Measurements from ENCODE around the gene PLPP2.
"Not testable (repeated sequence)": the region's sequence is repeated elsewhere in the genome, so short reads cannot be mapped to it uniquely, and the experiment has no call there.

Gene PLPP2

DNA sequence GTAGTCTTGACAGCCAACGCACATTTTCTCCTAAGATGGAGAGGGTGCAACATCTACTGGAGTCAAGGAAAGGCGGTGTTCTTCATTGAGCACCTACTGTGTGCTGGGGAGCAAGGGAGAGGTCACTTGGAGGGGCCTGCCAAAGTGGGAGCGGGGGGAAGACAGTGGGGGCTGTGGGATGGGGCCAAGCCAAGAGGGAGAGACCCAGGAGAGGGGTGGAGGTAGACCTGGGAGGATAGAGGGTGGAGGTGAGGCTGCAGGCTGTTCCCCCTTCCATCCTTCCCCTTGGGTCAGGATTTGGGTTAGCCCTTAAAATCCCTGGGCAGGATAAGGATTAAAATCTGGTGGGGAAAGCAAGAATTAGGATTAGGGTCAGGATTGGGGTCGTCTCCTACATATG is 1.7 kb upstream of the PLPP2 start:
- no peak for DNase-seq (ENCODE audit: low spot score)

DNA sequence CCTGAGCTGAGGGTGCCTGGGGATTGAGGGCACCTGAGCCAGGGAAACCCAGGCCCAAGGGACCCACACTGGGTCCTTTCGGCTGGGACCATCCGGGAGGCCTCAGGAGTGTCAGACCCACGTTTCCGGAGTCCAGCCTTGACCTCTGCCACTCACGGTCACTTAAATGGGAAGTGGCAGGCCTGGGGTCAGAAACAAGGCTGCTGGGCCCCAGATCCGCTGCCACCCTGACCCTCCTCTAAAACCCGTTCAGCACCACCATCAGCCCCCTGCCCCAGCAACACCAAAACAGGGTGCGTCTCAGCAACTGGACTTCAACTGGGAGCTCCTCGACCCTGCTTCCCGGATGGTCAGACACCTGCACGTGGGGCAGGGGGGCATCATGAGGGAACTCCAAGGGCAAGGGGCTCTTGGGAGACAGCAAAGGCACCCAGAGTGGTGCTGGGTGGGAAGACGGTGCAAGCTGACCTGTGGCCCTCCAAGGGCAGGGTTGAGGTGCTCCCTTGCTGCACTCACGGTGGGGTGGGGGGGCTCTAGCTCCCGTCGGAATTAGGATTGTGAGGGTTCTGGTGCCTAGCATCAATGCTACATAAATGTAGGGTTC is 1.2 kb upstream of the PLPP2 start:
- no peak for DNase-seq (ENCODE audit: low spot score)

DNA sequence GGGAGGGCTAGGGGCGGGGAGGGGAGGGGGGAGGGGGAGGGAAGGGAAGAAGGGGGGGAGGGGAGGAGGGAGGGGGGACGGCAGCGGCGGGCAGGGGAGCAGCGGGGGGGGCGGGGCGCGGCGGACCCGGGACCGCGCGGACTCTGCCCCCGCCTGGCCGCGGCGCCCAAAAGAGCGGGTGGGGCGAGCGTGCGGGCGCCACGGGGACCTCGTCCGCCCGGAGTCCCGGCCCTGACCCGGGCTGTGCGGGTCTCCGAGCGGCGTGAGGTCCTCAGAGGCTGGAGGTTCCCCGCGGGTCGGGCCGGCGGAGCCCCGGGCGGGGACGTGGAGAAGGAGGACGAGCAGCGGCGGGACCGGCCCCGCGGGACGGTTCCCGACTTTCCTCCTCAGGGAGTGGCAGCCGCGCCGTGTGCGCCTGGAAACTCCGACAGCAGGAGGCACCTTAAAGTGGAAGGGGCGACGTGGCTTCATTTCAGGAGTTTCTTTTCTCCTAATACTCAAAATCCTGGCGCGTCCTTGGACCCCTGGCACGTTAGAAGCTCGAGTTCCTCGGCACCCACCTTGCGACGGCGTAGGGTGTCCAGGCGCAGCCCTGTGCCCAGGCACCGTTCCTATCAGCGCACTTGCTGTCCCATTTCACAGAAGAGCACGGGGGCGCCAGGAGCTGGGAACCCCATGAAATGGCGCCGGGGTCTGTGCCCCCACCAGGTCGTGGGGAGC is 518 bp upstream of the PLPP2 start:
- DNase-seq (ENCODE audit: low spot score): no peak

DNA sequence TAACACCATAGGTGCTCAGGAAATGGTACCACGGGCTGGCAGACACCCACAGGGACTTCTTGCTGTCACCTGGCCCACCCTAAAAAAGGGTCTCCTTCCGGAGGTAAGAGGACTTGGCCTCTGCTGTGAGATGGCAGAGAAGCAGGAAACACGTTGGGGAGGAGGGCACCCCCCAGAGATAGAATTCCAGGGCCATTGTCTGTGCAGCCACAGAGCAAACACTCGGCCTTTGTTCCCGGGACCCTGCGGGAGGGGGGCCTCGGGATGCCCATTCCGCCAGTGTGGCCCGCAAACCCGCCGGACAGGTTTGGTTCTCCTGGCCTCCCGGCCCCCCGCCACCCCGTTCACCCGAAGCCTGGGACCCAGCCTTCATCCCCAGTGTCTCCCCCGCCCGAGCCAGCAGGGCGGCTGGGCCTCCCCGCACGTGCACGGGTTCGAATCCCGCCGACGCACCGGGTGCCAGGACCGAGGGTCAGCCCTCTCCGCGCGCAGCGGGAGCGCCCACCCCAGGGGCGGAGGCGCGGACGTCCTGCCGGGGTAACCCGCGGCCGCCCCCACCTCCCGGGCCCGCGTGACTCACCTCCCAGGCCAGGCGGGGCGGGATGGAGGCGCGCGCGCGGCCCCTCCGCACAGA is 714 bp downstream of the PLPP2 start:
- DNase-seq (ENCODE audit: low spot score): no peak

DNA sequence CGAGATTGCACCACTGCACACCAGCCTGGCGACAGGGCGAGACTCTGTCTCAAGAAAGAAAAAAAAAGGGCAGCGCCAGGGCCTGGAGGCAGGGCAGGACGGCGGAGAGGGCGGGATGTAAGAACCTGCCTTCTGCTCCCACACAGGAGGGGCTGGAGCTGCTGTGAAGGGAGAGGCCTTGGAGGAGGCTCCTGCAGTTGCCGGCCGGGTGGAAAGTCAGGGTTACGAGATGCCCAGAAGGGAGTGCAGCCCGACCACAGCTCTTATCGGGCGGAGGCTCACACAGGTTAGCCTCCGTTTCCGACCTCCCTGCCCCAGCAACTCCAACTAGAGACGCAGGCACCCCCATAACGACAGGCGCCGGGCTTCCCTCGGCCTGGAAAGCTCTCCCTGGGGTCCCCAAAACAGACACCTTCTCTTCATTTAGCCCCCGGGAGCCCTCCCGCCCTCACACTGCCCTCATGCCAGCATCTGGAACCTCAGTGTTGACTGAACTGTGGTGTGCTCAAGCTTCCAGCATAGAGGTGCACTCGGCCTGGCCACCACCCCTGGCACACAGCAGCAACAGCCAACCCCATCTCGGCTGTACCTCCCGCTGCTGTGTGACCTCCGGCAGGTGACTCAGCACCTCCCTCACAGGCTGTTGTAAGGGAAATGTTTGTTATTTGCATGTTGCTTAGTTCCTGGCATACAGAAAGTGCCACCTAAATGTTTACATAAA is 1.4 kb downstream of the PLPP2 start:
- peak; percentile 42 for DNase-seq (ENCODE audit: low spot score)

DNA sequence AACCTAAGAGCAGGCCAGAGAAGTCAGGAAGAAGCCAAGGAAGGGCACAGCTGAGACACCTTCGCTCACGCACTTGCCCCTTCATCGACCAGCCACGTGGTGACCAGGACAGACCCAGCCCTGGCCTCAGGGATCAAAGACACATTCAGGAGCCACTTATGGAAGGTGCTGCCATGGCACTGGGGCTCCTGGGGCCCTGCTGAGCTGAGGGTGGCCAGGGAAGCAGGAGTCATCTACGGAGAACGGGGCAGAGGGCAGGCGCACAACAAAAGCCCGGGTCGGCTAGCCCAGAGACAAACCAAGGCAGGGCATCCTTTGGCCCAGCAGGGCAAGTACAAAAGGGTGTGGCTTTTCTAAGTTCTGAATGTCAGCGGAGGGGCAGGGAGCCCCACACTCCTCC is 2.3 kb downstream of the PLPP2 start:
- DNase-seq (ENCODE audit: low spot score): no peak

DNA sequence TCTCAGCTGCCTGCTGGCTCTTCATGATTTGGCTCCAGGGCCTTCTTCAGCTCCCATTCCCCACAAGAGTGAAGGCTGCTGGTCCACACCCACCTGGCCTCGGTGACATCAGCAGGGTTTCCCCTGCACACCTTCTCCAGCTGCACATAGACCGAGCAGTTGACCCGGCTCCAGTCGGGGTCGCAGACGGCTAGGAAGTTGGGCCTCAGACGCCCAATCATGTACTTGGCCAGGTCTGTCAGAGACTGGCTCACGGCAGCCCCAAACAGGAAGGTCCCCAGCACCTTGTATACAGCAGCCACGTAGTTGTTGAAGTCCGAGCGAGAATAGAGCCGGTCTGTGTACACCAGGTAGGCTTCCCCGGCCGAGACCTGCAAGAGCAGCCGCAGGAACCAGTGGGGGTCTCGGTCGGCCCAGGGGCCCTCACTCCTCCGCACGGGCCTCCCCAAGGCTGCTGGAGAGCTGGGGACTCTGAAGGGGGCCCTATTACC is 3.8 kb downstream of the PLPP2 start:
- DNase-seq (ENCODE audit: low spot score): no peak

DNA sequence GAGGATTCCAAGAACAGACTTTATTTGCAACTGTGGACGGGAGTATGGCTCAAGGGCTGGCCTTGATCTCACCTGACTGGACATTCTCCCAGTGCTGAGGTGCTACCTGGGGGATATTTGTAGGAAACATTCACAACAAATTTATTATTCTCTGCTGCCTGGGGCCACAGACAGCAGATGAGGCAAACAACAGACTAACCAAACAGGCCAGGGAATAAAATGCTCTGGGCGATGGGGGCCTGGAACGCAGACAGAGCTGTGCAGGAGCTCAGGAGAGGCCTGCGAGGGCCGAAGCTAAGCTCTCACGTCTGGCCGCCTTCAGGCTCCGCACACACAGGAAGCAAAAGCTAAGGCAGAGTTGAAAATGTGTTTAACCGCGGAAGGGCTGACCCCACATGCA is 7.8 kb downstream of the PLPP2 start:
- DNase-seq (ENCODE audit: low spot score): no peak

DNA sequence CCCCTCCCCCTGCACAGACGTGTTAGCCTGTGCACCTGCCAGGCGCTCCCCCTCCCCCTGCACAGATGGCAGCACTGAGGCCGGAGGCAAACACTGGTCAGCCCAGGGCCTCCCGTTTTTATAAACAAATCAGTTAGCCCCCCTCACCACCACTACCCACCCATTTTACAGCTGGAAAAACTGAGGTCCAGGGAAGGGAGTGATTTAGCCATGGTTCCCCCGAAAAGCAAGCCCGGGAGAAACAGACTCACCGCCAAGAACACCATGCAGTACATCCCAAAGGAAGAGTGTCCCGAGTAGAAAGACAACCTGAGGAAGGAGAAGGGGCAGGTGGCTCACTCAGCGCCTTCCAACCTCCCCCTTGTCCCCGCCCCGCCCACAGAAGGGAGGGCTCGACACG is 8.7 kb downstream of the PLPP2 start:
- no peak for DNase-seq (ENCODE audit: low spot score)

DNA sequence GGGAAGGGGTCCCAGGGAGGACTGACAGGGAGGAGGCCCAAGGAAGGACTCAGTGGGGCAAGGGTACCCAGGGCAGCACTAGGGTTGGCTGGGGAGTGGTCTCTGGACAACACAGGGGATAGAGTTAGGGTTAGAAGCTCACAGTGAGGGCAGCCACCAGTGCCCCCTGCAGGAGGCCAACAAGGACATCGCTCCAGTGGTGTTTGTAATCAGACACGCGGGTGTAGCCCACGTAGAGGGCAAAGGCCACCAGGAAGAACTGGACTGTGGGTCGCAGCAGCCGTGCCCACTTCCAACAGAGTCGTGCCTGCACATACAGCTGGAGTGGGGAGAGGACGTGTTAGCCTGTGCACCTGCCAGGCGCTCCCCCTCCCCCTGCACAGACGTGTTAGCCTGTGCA is 9.2 kb downstream of the PLPP2 start:
- no peak for DNase-seq (ENCODE audit: low spot score)

DNA sequence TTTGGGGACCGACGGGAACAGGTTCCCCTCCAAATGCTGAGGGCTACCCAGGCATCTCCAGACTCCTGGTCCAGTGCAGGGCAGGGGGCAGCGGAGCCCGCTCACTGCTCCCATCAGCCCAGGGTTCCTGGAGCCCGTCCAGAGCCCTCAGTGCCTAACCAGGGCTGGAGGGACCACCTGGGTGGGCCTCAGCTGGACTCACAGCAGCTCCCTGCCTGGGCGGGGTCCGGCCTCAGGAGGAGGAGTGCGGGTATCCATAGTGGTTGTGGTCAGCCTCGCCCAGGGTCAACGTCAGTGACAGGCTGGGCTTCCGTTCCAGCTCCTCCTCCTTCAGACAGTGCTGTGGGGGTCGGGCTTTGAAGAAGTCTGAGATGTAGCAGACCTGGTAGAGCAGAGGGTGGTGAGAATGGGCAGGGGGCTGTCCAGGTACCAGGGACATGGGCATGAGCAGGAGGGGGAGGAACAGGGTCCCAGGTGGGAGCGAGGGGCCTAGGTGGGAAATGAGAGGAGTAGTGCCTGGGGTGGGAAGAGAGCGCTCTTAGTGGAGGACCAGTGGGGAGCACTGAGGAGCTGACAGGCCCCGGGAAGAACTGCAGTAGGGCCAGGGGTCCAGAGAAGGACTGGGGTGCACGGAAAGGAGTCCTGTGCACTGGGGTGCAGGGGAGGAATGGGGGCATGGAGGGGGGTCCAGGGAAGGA is 9.9 kb downstream of the PLPP2 start:
- no peak for DNase-seq (ENCODE audit: low spot score)

DNA sequence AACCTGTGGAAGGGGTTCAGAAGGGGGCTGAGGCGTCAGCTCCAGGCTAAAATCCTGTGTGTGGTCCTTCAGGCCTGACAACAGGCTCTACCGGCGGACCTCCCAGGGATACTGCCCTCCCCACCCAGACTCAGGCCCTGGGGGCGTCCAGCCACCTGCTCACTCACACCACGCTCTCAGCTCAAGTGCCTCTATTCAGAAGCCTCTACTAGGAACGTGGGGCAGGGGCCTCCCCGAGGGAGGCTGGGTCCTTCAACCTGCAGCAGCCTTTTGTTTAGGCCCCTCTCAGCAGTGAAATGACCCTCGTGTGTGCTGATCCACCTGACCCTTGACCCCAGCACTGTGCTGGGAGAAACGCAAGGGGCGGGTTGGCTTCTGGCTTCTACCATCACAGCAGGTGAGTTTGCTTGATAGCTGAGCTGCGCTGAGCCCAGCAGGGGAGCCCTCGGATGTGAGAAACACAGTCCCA is 10.6 kb downstream of the PLPP2 start:
- no peak for DNase-seq (ENCODE audit: low spot score)

DNA sequence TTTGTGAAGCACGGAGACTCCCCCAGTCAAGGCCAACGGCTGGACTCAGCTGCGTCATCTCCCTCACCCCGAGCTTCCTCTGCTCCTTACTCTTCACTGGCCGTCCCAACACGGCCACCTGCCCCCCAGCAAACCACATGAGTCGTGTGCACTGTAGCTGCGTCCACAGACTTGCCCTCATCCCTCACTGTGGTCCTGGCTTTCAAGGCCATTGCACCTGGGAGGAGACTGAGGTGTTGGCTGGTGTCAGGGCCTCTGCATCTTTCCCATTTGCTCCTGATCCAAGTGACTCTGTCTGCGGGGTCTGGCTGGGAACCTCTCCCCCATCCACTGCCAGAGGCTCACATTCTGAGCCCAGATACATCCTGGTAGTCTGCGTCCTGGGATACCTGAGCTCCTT is 11.5 kb downstream of the PLPP2 start:
- no peak for DNase-seq (ENCODE audit: low spot score)

DNA sequence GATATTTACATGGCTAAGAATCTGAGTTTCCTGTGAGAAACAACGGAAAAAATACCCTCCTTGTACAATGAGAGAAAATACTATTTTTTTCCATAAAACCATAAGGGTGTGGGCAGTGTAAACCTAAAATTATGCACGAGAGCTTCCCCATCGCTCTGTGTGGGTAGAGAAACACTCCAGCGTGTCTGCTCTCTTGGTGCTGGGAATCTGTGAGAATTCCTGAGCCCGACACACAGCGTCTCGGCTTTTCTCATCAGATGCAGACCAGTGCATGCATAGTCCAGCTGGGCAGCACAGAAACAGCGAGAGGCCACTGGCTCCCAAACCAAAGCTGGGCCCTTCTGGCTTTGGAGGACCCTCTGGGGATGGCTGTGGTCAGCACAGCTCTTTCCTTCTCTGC is 12.0 kb downstream of the PLPP2 start:
- DNase-seq (ENCODE audit: low spot score): no peak

DNA sequence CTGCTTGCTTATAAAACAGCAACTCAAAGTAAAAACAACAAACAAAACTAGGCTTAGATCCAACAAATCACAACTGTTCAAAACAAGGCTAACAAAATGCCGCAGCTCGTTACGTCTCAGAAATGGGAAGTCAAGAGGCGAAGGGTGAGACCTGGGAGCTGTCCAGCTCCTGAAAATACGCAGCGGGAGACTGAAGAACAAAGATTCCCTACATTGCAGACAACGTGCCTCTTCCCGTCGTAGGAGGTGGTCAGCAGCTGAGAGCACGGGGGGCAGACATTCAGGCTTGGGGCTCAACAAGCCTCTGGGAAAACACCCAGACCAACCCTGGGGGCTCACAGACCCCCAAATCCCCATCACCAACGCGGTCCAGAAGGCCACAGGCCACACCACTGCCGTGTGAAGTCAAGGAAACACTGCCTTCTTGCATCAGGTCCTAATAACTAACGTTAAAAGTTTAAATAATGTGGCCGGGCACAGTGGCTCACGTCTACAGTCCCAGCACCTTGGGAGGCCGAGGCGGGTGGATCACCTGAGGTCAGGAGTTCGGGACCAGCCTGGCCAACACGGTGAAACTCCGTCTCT is 13.5 kb downstream of the PLPP2 start:
- DNase-seq (ENCODE audit: low spot score): no peak

DNA sequence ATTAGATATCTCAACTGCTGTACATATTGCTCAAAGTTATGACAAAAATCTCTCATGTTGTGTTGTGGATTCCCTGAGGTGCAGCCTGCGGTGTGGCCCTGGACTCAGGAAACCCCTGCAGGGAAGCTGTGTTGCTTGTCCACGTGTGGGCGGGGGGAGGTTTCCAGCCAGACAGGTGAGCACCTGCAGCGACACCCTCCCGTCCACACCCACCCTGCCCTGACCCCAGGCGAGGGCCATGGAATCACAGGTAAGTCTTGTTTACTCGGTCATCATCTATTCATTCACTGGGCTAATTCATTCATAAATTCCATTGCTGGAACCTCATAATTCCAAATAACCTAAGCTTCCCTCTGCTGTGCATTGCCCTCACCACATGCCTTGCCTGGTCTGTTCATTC is 14.1 kb downstream of the PLPP2 start:
- DNase-seq (ENCODE audit: low spot score): no peak

DNA sequence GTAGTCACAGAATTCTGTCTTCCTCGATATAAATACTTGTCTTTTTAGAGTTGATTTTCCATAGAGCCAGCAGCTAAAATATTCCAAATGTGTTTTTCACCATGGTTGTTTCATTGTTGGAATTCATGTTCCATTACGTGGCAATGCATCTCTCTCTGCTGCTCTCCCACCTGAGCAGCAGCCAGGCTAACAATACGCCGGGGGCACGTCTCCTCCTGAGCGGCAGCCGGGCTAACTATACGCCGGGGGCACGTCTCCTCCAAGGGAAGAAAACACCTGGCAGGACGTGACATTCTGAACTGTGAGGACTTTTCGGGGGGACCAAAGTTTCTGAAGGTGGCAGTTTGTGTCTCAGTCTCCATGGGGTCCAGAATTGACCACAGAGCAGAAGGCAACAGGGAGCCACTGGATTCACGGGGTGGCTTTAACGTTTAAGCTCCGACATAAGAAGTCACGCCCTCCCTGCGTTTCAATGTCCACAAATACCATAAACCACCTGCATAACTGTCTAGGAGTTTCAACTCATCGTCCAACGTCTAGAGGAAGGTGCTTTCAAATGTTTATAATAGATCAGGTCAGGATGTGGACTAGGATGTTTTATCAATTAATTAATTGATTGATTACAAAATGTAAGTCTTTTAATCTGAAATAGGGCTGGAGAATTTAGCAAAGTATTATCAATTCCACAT is 15.1 kb downstream of the PLPP2 start:
- DNase-seq (ENCODE audit: low spot score): no peak

DNA sequence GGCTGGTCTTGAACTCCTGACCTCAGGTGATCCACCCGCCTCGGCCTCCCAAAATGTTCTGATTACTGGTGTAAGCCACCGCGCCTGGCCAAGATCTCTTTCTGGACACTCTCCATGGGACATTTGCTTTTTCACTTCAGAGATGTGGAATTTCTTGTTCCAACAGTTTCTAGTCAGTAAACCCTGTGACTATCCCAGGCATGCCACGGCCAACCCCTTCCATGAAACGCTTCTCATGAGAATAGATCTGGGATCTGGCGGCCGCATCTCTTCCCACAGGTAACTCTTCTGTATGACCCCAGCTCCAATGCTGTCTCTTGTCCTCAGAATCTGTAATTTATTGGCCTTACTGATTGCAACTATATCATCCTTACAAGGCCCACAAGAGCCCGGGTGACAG is 16.2 kb downstream of the PLPP2 start:
- DNase-seq (ENCODE audit: low spot score): no peak

DNA sequence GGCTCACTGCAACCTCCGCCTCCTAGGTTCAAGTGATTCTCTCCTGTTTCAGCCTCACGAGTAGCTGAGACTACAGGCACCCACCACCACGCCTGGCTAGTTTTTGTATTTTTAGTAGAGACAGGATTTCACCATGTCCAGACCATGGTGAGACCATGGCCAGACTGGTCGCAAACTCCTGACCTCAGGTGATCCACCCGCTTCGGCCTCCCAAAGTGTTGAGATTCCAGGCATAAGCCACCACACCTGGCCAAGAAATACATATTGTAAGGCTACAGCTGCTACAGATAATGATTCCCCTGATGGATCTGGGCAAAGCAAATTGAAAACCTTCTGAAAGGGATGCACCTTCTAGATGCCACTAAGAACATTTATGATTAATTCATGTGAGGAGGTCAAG is 17.8 kb downstream of the PLPP2 start:
- DNase-seq (ENCODE audit: low spot score): no peak

DNA sequence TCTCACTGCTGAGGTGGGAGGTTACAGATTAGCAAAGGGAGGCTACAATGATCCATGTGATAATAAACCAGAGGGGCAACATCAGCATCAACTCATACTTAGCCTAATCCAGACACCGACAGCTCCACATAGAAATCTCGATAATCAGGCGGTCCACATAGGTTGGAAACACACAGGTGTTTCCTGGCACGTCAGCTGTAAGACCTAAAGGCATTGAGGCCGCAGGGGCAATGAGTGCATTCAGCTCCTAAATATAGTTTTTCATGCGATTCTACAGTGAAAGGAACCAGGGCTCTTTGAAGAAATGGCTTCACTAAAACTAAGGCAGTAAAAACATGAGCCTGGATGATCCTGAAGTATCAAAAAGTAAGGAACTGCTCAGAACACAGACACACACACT is 19.3 kb downstream of the PLPP2 start:
- no peak for DNase-seq (ENCODE audit: low spot score)

DNA sequence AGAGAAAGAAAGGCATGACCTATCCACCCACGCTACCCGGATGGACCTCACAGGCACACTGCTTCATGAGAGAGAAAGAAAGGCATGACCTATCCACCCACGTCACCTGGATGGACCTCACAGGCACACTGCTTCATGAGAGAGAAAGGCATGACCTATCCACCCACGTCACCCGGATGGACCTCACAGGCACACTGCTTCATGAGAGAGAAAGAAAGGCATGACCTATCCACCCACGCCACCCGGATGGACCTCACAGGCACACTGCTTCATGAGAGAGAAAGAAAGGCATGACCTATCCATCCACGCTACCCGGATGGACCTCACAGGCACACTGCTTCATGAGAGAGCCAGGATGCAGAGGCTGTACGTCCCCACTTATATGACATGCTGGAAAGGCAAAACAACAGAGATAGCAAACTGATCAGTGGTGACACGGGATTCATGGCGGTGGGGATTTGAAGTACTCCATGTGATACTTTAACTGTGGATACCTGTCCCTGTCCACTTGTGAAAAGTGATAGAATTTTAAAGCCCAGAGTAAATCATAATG is 20.4 kb downstream of the PLPP2 start:
- not testable (repeated sequence) for DNase-seq (ENCODE audit: low spot score)
